OCI-LY7 (cell line): ENCODE measurements around the gene KLK8.

Experiments
- EZH2phosphoT487 ChIP-seq: fragments of 200-600 bp; sonication (generic); IDR thresholded peaks from 2 replicates; pipeline ENCODE4 v1.6.1; 2018; ENCODE audit warnings: low read depth, borderline replicate concordance, mild to moderate bottlenecking, mixed run types, antibody characterized with exemption, low read length, moderate library complexity, mixed read lengths
- TF ChIP-seq, protein P1 (sequence below): fragments of 200-600 bp; sonication (generic); conservative IDR thresholded peaks from 2 replicates; pipeline ENCODE4 v1.5.1; 2014; ENCODE audit warnings: mild to moderate bottlenecking, antibody characterized with exemption, low read length, moderate library complexity, mixed read lengths

DNA sequence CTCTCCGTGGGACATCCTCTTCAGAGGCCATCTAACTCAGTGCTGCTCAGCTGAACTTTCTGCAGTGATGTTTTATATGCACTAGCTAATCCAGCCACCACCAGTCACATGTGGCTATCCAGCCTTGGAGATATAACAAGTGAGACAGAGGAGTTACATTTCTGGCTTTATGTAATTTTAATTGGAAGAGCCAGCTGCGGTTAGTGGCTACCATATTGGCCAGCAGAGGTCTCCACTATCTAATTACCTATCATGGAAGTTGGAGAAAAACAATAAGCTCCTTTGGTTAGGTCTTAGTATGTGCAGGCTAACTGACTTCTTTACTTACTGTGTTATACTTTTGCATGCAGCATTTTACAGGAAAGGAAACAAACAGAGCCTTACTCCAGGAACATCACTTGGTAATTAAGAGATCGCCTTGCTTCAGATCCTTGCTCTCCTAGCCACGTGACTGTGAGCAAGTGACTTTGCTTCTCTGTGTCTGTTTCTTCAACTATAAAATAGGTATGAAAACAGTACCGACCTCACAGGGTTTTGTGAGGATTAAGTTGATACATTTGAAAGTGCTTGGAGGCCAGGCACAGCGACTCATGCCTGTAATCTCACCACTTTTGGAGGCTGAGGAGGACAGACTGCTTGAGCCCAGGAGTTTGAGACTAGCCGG is 19.7 kb upstream of the KLK8 start:
- TF ChIP-seq, protein P1, sequence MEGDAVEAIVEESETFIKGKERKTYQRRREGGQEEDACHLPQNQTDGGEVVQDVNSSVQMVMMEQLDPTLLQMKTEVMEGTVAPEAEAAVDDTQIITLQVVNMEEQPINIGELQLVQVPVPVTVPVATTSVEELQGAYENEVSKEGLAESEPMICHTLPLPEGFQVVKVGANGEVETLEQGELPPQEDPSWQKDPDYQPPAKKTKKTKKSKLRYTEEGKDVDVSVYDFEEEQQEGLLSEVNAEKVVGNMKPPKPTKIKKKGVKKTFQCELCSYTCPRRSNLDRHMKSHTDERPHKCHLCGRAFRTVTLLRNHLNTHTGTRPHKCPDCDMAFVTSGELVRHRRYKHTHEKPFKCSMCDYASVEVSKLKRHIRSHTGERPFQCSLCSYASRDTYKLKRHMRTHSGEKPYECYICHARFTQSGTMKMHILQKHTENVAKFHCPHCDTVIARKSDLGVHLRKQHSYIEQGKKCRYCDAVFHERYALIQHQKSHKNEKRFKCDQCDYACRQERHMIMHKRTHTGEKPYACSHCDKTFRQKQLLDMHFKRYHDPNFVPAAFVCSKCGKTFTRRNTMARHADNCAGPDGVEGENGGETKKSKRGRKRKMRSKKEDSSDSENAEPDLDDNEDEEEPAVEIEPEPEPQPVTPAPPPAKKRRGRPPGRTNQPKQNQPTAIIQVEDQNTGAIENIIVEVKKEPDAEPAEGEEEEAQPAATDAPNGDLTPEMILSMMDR: peak; percentile 82
- TF ChIP-seq EZH2phosphoT487: no peak
